ENCODE data around the gene AHSG. TPM values are rescaled to one million over a fixed set of nuclear protein-coding genes. Genes with fewer than 3 reads are reported as not detected.

The AHSG gene
- total and polyA plus RNA-seq, 10 of the 15 experiments (the other 5 are each of a cell fraction or from before 2014, with no cell fraction given): 0.06 to 0.90 (median 0.15) TPM; not detected in 7

DNA sequence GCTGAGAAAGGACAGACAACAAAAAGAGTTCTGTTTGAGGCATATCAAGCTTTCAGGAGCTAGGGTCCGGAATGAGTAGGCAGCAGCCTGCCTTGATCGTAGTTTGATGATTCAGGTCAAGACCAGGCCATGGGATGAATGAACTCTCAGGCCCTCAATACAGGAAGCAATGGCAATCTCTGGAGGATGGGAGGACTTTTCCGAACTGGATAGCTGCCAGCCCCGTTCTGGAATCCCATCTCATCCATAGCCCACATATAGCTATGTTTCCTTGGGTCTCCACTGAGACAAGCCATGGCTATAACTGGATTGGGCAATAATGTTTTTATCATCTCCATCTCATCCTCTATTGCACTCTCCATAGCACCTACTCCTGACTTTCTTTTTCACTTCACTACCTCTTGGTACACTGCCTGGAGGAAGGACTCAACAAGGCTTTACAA lies 12.8 kb downstream of the AHSG start:
- Histone ChIP-seq H3K27me3 (replicated peaks in 1 of 2; ENCODE audit: control insufficient read depth in 2 of 2, insufficient read depth in 2 of 2, low read length in 1 of 2) (no peaks in the 10 kb centered on the region; a peak in 2 of 4 replicates), H3K79me2 (ENCODE audit: control insufficient read depth, insufficient read depth, low read length) (no peaks in the 10 kb centered on the region), H2AFZ (ENCODE audit: control insufficient read depth, low read depth, low read length) (no peak overlapping the region), H3K9ac (ENCODE audit: control insufficient read depth, insufficient read depth, low read length) (no peak overlapping the region), H3K9me3 (replicated peaks; ENCODE audit: control insufficient read depth, insufficient read depth, low read length) (no peaks in the 10 kb centered on the region), H3K27ac (ENCODE audit: control insufficient read depth, insufficient read depth) (no peak overlapping the region), H3K4me3 (no peak overlapping the region), H4K20me1 (ENCODE audit: control insufficient read depth, insufficient read depth) (no peaks in the 10 kb centered on the region), H3K4me1 (ENCODE audit: control insufficient read depth, insufficient read depth, low read length) (no peaks in the 10 kb centered on the region), H3K36me3 (ENCODE audit: control insufficient read depth in 2 of 2, insufficient read depth in 2 of 2, low read length in 1 of 2) (no peaks in the 10 kb centered on the region), H3K4me2 (ENCODE audit: control insufficient read depth, insufficient read depth) (no peak overlapping the region)
- no peak for TF ChIP-seq SUZ12 (IDR thresholded peaks at IDR 0.05; ENCODE audit: unreplicated experiment)
- no peak for TF ChIP-seq ZZZ3 (IDR thresholded peaks at IDR 0.05; ENCODE audit: control insufficient read depth, insufficient read length, low read depth)
- no peak for TF ChIP-seq ZNF207 (IDR thresholded peaks at IDR 0.05; ENCODE audit: borderline replicate concordance)
- TF ChIP-seq, protein P1, sequence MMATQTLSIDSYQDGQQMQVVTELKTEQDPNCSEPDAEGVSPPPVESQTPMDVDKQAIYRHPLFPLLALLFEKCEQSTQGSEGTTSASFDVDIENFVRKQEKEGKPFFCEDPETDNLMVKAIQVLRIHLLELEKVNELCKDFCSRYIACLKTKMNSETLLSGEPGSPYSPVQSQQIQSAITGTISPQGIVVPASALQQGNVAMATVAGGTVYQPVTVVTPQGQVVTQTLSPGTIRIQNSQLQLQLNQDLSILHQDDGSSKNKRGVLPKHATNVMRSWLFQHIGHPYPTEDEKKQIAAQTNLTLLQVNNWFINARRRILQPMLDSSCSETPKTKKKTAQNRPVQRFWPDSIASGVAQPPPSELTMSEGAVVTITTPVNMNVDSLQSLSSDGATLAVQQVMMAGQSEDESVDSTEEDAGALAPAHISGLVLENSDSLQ (IDR thresholded peaks at IDR 0.05): no peak
- TF ChIP-seq, protein P2, sequence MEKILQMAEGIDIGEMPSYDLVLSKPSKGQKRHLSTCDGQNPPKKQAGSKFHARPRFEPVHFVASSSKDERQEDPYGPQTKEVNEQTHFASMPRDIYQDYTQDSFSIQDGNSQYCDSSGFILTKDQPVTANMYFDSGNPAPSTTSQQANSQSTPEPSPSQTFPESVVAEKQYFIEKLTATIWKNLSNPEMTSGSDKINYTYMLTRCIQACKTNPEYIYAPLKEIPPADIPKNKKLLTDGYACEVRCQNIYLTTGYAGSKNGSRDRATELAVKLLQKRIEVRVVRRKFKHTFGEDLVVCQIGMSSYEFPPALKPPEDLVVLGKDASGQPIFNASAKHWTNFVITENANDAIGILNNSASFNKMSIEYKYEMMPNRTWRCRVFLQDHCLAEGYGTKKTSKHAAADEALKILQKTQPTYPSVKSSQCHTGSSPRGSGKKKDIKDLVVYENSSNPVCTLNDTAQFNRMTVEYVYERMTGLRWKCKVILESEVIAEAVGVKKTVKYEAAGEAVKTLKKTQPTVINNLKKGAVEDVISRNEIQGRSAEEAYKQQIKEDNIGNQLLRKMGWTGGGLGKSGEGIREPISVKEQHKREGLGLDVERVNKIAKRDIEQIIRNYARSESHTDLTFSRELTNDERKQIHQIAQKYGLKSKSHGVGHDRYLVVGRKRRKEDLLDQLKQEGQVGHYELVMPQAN (conservative IDR thresholded peaks at IDR 0.05): no peak
- TF ChIP-seq, protein P3, sequence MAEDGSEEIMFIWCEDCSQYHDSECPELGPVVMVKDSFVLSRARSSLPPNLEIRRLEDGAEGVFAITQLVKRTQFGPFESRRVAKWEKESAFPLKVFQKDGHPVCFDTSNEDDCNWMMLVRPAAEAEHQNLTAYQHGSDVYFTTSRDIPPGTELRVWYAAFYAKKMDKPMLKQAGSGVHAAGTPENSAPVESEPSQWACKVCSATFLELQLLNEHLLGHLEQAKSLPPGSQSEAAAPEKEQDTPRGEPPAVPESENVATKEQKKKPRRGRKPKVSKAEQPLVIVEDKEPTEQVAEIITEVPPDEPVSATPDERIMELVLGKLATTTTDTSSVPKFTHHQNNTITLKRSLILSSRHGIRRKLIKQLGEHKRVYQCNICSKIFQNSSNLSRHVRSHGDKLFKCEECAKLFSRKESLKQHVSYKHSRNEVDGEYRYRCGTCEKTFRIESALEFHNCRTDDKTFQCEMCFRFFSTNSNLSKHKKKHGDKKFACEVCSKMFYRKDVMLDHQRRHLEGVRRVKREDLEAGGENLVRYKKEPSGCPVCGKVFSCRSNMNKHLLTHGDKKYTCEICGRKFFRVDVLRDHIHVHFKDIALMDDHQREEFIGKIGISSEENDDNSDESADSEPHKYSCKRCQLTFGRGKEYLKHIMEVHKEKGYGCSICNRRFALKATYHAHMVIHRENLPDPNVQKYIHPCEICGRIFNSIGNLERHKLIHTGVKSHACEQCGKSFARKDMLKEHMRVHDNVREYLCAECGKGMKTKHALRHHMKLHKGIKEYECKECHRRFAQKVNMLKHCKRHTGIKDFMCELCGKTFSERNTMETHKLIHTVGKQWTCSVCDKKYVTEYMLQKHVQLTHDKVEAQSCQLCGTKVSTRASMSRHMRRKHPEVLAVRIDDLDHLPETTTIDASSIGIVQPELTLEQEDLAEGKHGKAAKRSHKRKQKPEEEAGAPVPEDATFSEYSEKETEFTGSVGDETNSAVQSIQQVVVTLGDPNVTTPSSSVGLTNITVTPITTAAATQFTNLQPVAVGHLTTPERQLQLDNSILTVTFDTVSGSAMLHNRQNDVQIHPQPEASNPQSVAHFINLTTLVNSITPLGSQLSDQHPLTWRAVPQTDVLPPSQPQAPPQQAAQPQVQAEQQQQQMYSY (CRISPR knock-in tag; IDR thresholded peaks at IDR 0.05): no peak
- TF ChIP-seq, protein P4, sequence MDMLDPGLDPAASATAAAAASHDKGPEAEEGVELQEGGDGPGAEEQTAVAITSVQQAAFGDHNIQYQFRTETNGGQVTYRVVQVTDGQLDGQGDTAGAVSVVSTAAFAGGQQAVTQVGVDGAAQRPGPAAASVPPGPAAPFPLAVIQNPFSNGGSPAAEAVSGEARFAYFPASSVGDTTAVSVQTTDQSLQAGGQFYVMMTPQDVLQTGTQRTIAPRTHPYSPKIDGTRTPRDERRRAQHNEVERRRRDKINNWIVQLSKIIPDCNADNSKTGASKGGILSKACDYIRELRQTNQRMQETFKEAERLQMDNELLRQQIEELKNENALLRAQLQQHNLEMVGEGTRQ (IDR thresholded peaks at IDR 0.05; ENCODE audit: borderline replicate concordance, low read depth, low read length): no peak
- no peak for TF ChIP-seq RB1 (IDR thresholded peaks at IDR 0.05; ENCODE audit: borderline replicate concordance)
- TF ChIP-seq, protein P5, sequence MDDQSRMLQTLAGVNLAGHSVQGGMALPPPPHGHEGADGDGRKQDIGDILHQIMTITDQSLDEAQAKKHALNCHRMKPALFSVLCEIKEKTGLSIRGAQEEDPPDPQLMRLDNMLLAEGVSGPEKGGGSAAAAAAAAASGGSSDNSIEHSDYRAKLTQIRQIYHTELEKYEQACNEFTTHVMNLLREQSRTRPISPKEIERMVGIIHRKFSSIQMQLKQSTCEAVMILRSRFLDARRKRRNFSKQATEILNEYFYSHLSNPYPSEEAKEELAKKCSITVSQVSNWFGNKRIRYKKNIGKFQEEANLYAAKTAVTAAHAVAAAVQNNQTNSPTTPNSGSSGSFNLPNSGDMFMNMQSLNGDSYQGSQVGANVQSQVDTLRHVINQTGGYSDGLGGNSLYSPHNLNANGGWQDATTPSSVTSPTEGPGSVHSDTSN (IDR thresholded peaks at IDR 0.05; ENCODE audit: insufficient replicate concordance, low read depth, low read length): no peak
- TF ChIP-seq ZNF384 (IDR thresholded peaks at IDR 0.05; ENCODE audit: borderline replicate concordance, low read depth, low read length): no peak
- no peak for TF ChIP-seq YY1 (IDR thresholded peaks at IDR 0.05; ENCODE audit: low read depth, low read length)
- no peak for TF ChIP-seq SIN3A (IDR thresholded peaks at IDR 0.05; ENCODE audit: low read depth, low read length)
- no peak for TF ChIP-seq MTA3 (IDR thresholded peaks at IDR 0.05; ENCODE audit: borderline replicate concordance, low read length)
- TF ChIP-seq NBN (IDR thresholded peaks at IDR 0.05): no peak
- no peak for TF ChIP-seq SMAD1 (IDR thresholded peaks at IDR 0.05; ENCODE audit: low read depth, partially characterized antibody)
- POLR2A ChIA-PET: no interaction called here
- SMC1A ChIA-PET (ENCODE audit: uncharacterized antibody, unreplicated experiment): no interaction called here
- BruUV-seq (replicated peaks): no TSS peak
- intact Hi-C loops (cut with micrococcal nuclease; ENCODE audit: unreplicated experiment): no loop called here
- FAIRE-seq: no peak
- CTCF ChIA-PET: interaction anchor here (0.9 to 3.8 kb wide), 4 partner anchors 10 to 145 kb away, joined by 3 to 35 read pairs (median 3); no protein-coding TSS in a partner anchor
- no peak for ATAC-seq
- RAD21 ChIA-PET (ENCODE audit: unreplicated experiment): interaction anchor here (1.8 kb wide), 1 partner anchor 9 kb away, joined by 4 read pairs; no protein-coding TSS in a partner anchor
- DNase-seq (ENCODE audit: low read depth, low spot score): no peak
- WGBS (ENCODE audit: insufficient coverage, insufficient replicate concordance, low lambda C conversion rate, missing lambda C conversion rate): 48% methylated on average over 4 of the region's 4 CpGs
- in situ Hi-C loops (cut with MboI): no loop called here
